ENCODE data around the gene MMP27. TPM values are rescaled to one million over a fixed set of nuclear protein-coding genes. Genes with fewer than 3 reads are reported as not detected.
"Not testable (repeated sequence)": the region's sequence is repeated elsewhere in the genome, so short reads cannot be mapped to it uniquely, and the experiment has no call there.

MMP27 gene
- not detected for polyA plus RNA-seq (2013, experiment 1 of 2)
- polyA plus RNA-seq (2013, experiment 2 of 2), result not detected

DNA sequence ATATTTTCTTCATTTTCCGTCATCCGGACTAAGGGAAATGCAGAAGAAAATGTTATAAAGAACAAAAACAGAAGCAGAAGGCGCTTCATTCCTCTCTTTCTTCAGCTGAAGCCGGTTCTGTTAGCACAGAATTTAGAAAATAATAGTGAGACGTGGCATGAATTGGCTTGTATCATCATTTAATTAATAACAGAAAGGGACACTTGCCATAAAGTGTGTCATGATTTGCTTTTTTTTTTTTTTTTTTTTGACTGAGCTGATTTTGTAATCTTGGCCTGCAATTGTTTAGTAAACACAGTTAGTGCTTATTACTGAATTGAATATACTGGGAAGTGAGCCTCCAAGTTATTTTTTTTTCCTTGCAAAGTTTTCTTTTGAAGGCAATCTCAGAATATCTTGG is at the start of gene MMP27:
Gene MMP27, minus strand, starts transcription at position 144 of the 400 bp plus-strand sequence. Its CDS starts 55 bp downstream, at position 89.
- WGBS, result 62% methylated on average over 4 of the region's 5 CpGs
- no peak within 1 kb of the TSS for H3K9ac ChIP-seq (ENCODE audit: low read depth, low read length)
- H3K4me1 ChIP-seq (ENCODE audit: insufficient read depth, low read length), result no peaks in the 10 kb centered on the region
- no peak within 1 kb of the TSS for H3K27ac ChIP-seq (ENCODE audit: low read depth, low read length)
- H3K36me3 ChIP-seq (ENCODE audit: insufficient read depth, low read length), result no peaks in the 10 kb centered on the region
- H3K4me3 ChIP-seq (ENCODE audit: low read length), result no peak within 1 kb of the TSS
- no peaks in the 10 kb centered on the region for H3K9me3 ChIP-seq (ENCODE audit: insufficient read depth, low read depth, low read length)
- no peaks in the 10 kb centered on the region for H3K27me3 ChIP-seq (ENCODE audit: insufficient read depth, low read length)

GRCh38 chr11:102753267-102753666 is 47.7 kb upstream of the MMP27 start:
- Histone ChIP-seq H3K9me3 (ENCODE audit: insufficient read depth, low read depth, low read length) (no peaks in the 10 kb centered on the region), H3K27ac (ENCODE audit: low read depth, low read length) (no peak overlapping the region), H3K9ac (ENCODE audit: low read depth, low read length) (no peak overlapping the region), H3K27me3 (ENCODE audit: insufficient read depth, low read length) (no peaks in the 10 kb centered on the region), H3K4me3 (ENCODE audit: low read length) (no peak overlapping the region), H3K4me1 (ENCODE audit: insufficient read depth, low read length) (peaks cover 14% of the 10 kb centered on the region), H3K36me3 (ENCODE audit: insufficient read depth, low read length) (no peaks in the 10 kb centered on the region)
- 67% methylated on average over 1 of the region's 1 CpG for WGBS

- peak overlapping the region; percentile 32; the same call in 1 of the 2 replicates for H3K27ac ChIP-seq (ENCODE audit: low read depth, low read length)
- H3K4me3 ChIP-seq (ENCODE audit: low read length), result no peak overlapping the region
- peak overlapping the region; percentile 3; the same call in 1 of the 2 replicates for H3K9ac ChIP-seq (ENCODE audit: low read depth, low read length)
- H3K9me3 ChIP-seq (ENCODE audit: insufficient read depth, low read depth, low read length), result no peaks in the 10 kb centered on the region
- H3K27me3 ChIP-seq (ENCODE audit: insufficient read depth, low read length), result no peaks in the 10 kb centered on the region
- H3K4me1 ChIP-seq (ENCODE audit: insufficient read depth, low read length), result peaks cover 14% of the 10 kb centered on the region
- H3K36me3 ChIP-seq (ENCODE audit: insufficient read depth, low read length), result no peaks in the 10 kb centered on the region
Observed at GRCh38 chr11:102751673-102752072, 46.1 kb upstream of the MMP27 start.

DNA sequence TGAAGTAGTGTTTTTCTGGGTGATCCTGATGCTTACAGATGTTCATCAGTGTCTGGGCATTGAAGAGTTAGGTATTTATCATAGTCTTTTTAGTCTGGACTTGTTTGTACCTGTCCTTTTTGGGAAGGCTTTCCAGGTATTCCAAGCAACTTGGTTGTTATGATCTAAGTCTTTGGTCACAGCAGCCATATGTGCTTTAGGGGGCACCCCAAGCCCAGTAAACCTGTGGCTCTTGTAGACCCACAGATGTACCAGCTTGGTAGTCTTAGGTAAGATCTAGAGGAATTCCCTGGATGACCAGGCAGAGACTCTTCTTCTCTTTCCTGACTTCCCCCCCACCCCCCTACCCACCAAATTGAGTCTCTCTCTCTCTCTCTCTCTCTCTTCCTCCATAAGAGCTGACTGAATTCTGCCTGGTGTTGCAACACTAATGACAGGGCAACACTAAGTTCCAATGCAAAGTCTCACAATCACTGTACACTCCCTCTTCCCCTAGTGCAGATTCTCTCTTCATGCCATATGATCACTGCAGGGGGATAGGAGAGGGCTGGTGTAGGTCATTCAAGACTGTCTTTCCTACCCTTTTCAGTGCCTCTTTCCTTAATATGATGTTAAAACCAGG is 43.6 kb upstream of the MMP27 start:
- Histone ChIP-seq H3K4me1 (ENCODE audit: insufficient read depth, low read length) (peaks cover 14% of the 10 kb centered on the region), H3K36me3 (ENCODE audit: insufficient read depth, low read length) (no peaks in the 10 kb centered on the region), H3K27ac (ENCODE audit: low read depth, low read length) (no peak overlapping the region), H3K27me3 (ENCODE audit: insufficient read depth, low read length) (no peaks in the 10 kb centered on the region), H3K4me3 (ENCODE audit: low read length) (no peak overlapping the region), H3K9me3 (ENCODE audit: insufficient read depth, low read depth, low read length) (no peaks in the 10 kb centered on the region), H3K9ac (ENCODE audit: low read depth, low read length) (no peak overlapping the region)

DNA sequence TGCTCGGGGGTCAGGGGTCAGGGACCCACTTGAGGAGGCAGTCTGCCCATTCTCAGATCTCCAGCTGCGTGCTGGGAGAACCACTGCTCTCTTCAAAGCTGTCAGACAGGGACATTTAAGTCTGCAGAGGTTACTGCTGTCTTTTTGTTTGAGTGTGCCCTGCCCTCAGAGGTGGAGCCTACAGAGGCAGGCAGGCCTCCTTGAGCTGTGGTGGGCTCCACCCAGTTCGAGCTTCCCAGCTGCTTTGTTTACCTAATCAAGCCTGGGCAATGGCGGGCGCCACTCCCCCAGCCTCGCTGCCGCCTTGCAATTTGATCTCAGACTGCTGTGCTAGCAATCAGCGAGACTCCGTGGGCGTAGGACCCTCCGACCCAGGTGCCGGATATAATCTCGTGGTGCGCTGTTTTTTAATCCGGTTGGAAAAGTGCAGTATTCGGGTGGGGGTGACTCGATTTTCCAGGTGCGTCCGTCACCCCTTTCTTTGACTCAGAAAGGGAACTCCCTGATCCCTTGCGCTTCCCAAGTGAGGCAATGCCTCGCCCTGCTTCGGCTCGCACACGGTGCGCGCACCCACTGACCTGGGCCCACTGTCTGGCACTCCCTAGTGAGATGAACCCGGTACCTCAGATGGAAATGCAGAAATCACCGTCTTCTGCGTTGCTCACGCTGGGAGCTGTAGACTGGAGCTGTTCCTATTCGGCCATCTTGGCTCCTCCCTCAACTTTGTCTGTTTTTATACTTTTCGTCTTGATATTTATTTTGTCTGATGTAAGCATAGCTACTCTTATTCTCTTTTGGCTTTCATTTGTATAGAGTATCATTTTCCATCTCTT is 41.4 kb upstream of the MMP27 start:
- WGBS, result 46% methylated on average over 31 of the region's 32 CpGs
- H3K9me3 ChIP-seq (ENCODE audit: insufficient read depth, low read depth, low read length); H3K27me3 ChIP-seq (ENCODE audit: insufficient read depth, low read length); H3K27ac ChIP-seq (ENCODE audit: low read depth, low read length); H3K36me3 ChIP-seq (ENCODE audit: insufficient read depth, low read length); H3K4me1 ChIP-seq (ENCODE audit: insufficient read depth, low read length): not testable (repeated sequence)
- H3K9ac ChIP-seq (ENCODE audit: low read depth, low read length), result peak overlapping the region; percentile 57; the same call in 1 of the 2 replicates
- H3K4me3 ChIP-seq (ENCODE audit: low read length), result peak overlapping the region; percentile 52

GRCh38 chr11:102734650-102735049 is 29.1 kb upstream of the MMP27 start:
- no peak overlapping the region for H3K4me3 ChIP-seq (ENCODE audit: low read length)
- no peaks in the 10 kb centered on the region for H3K27me3 ChIP-seq (ENCODE audit: insufficient read depth, low read length)
- no peak overlapping the region for H3K9ac ChIP-seq (ENCODE audit: low read depth, low read length)
- no peaks in the 10 kb centered on the region for H3K9me3 ChIP-seq (ENCODE audit: insufficient read depth, low read depth, low read length)
- H3K27ac ChIP-seq (ENCODE audit: low read depth, low read length), result no peak overlapping the region
- no peaks in the 10 kb centered on the region for H3K36me3 ChIP-seq (ENCODE audit: insufficient read depth, low read length)
- no peaks in the 10 kb centered on the region for H3K4me1 ChIP-seq (ENCODE audit: insufficient read depth, low read length)

GRCh38 chr11:102733232-102733875 is 27.8 kb upstream of the MMP27 start:
- Histone ChIP-seq H3K36me3 (ENCODE audit: insufficient read depth, low read length) (no peaks in the 10 kb centered on the region), H3K27me3 (ENCODE audit: insufficient read depth, low read length) (no peaks in the 10 kb centered on the region), H3K4me3 (ENCODE audit: low read length) (no peak overlapping the region), H3K27ac (ENCODE audit: low read depth, low read length) (no peak overlapping the region), H3K4me1 (ENCODE audit: insufficient read depth, low read length) (no peaks in the 10 kb centered on the region), H3K9me3 (ENCODE audit: insufficient read depth, low read depth, low read length) (no peaks in the 10 kb centered on the region), H3K9ac (ENCODE audit: low read depth, low read length) (no peak overlapping the region)
- WGBS, result 58% methylated on average over 8 of the region's 8 CpGs

DNA sequence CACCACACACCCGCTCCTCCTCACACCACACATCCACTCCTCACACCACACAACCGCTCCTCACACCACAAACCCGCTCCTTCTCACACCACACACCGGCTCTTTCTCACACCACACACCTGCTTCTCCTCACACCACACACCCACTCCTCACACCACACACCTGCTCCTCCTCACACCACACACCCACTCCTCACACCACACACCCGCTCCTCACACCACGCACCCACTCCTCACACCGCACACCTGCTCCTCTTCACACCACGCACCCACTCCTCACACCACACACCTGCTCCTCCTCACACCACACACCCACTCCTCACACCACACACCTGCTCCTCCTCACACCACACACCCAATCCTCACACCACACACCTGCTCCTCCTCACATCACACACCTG is 25.4 kb upstream of the MMP27 start:
- not testable (repeated sequence) for H3K27ac ChIP-seq (ENCODE audit: low read depth, low read length); H3K9me3 ChIP-seq (ENCODE audit: insufficient read depth, low read depth, low read length); H3K36me3 ChIP-seq (ENCODE audit: insufficient read depth, low read length); H3K9ac ChIP-seq (ENCODE audit: low read depth, low read length); H3K27me3 ChIP-seq (ENCODE audit: insufficient read depth, low read length); H3K4me1 ChIP-seq (ENCODE audit: insufficient read depth, low read length); H3K4me3 ChIP-seq (ENCODE audit: low read length)
- 45% methylated on average over 8 of the region's 8 CpGs for WGBS

DNA sequence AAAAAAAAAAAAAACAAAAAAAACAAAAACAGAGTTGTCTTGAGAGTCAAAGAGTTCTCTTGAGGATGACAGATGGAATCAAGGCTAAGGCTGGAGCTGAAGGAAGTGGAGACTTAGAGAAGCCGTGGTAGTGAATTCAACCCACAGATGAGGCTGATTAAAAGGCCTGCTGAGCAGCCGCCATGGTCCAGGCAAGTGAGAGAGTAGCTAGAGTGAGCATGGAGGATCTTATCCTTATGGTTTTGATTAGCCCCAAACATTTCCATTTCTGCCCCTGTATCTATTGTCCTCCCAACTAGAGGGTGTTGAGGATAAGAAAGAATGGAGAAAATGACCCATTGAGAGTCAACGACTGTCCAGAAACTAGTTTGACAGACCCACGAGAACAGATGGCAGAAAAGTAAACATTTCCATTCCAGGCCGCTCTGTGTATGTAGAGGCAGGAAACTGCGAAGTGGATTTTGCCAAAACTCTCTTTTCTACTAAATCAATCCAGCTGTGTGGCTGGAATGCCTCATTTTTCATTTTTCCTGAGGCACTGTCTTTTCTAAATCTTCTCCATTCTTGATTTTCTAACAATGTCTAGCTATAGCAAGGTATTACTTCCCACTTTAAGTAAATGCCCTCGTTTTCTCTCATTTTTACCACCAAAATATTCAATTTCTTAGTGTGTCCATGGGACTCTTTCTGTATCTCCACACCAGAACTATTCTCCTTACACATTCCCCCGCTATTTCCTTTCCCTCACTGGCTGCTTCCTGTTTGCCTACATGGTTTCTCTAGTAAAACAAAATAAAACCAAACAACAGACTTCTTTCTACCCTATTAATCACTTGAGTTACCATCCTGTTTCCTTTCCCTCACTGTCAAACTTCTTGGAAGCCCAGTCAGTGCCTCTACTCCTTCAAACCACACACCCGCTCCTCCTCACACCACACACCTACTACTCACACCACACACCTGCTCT is 24.6 kb upstream of the MMP27 start:
- Histone ChIP-seq H3K9me3 (ENCODE audit: insufficient read depth, low read depth, low read length) (no peaks in the 10 kb centered on the region), H3K27me3 (ENCODE audit: insufficient read depth, low read length) (no peaks in the 10 kb centered on the region), H3K36me3 (ENCODE audit: insufficient read depth, low read length) (no peaks in the 10 kb centered on the region), H3K4me1 (ENCODE audit: insufficient read depth, low read length) (no peaks in the 10 kb centered on the region), H3K27ac (ENCODE audit: low read depth, low read length) (no peak overlapping the region), H3K9ac (ENCODE audit: low read depth, low read length) (no peak overlapping the region), H3K4me3 (ENCODE audit: low read length) (no peak overlapping the region)
- WGBS, result 93% methylated on average over 9 of the region's 9 CpGs

DNA sequence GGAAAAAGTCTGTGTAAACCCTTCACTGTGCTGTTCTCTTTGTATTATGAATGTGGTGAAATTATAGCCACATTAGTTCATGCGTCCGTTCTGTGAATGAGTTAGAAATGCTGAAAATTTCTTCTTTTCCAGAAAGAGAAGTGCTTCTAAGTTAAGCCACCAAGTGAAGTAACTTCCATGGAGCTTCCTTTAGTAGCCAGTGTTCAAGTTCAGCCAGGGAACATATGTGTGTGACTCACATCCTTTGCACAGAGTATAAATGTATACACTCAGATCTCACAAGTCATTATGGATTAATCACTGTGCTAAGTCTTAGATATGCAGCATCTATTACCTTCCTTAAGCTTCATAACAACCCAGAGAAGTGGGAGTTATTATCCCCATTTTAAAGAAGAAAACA is 22.3 kb upstream of the MMP27 start:
- Histone ChIP-seq H3K36me3 (ENCODE audit: insufficient read depth, low read length) (no peaks in the 10 kb centered on the region), H3K27me3 (ENCODE audit: insufficient read depth, low read length) (no peaks in the 10 kb centered on the region), H3K4me1 (ENCODE audit: insufficient read depth, low read length) (no peaks in the 10 kb centered on the region), H3K27ac (ENCODE audit: low read depth, low read length) (no peak overlapping the region), H3K9me3 (ENCODE audit: insufficient read depth, low read depth, low read length) (0 out of 2 replicates have a peak, but pooled peaks cover under 1% of the 10 kb centered on the region), H3K9ac (ENCODE audit: low read depth, low read length) (no peak overlapping the region), H3K4me3 (ENCODE audit: low read length) (no peak overlapping the region)
- 85% methylated on average over 2 of the region's 2 CpGs for WGBS
